ENCODE results near the gene PPP1R12C.
"Not testable (repeated sequence)": the region's sequence is repeated elsewhere in the genome, so short reads cannot be mapped to it uniquely, and the experiment has no call there.

PPP1R12C gene

DNA sequence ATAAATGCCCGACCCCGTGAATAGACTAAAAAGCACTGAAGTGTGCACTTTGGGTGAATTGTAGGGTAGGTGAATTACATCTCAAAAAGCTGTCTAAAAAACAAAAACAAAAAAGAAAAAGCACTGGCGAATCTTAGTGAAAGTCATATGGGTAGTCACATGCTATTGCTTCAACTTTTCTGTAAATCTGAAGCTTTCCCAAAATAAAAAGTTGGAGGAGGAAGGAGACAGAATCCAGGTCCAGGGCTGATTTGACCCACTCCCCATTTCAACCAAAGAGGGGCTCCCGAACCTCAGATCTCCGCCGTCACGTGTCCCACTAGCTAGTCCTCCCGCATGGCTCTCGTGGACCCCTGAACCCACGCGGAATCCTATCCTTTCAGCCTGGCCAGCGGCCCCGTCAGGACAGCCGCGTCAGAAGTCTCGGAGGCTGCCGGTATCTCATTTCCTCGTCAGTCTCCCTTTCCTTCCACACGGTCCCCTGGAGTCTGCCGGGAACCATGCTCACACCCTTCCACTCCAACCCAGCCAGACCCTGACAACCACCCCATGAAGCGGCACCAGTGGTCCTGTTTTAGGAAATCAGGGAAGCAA lies 6.1 kb downstream of the PPP1R12C start:
- in situ Hi-C loops (cut with HindIII; ENCODE audit: low sequenced_read_pairs), result no loop called here

GRCh38 chr19:55109527-55110291 lies 7.7 kb downstream of the PPP1R12C start:
- TF ChIP-seq CTCF (IDR thresholded peaks at IDR 0.05; ENCODE audit: low read depth, low read length), result no peak
- in situ Hi-C loops (cut with HindIII; ENCODE audit: low sequenced_read_pairs), result no loop called here
- H3K4me3 ChIP-seq (ENCODE audit: low read depth, low read length), result no peak overlapping the region
- no peak for DNase-seq (ENCODE audit: low read depth, low spot score)

More for the DNA sequence above, 6.1 kb downstream of the PPP1R12C start:
- H3K4me3 ChIP-seq (ENCODE audit: low read depth, low read length), result no peak overlapping the region
- no peak for TF ChIP-seq CTCF (IDR thresholded peaks at IDR 0.05; ENCODE audit: low read depth, low read length)
- DNase-seq (ENCODE audit: low read depth, low spot score), result no peak

DNA sequence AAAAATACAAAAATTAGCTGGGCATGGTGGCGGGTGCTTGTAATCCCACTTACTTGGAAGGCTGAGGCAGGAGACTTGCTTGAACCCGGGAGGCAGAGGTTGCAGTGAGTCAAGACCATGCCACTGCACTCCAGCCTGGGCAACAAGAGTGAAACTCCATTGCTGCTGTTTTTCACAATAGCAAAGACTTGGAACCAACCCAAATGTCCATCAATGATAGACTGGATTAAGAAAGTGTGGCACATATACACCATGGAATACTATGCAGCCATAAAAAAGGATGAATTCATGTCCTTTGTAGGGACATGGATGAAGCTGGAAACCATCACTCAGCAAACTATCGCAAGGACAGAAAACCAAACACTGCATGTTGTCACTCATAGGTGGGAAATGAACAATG lies 10.2 kb downstream of the PPP1R12C start:
- H3K4me3 ChIP-seq (ENCODE audit: low read depth, low read length); in situ Hi-C loops (cut with HindIII; ENCODE audit: low sequenced_read_pairs); DNase-seq (ENCODE audit: low read depth, low spot score): not testable (repeated sequence)

- no peak for DNase-seq (ENCODE audit: low read depth, low spot score)
- no peak overlapping the region for H3K4me3 ChIP-seq (ENCODE audit: low read depth, low read length)
- in situ Hi-C loops (cut with HindIII; ENCODE audit: low sequenced_read_pairs), result no loop called here
- no peak for TF ChIP-seq CTCF (IDR thresholded peaks at IDR 0.05; ENCODE audit: low read depth, low read length)
Measured at GRCh38 chr19:55106591-55106990, 10.8 kb downstream of the PPP1R12C start.

DNA sequence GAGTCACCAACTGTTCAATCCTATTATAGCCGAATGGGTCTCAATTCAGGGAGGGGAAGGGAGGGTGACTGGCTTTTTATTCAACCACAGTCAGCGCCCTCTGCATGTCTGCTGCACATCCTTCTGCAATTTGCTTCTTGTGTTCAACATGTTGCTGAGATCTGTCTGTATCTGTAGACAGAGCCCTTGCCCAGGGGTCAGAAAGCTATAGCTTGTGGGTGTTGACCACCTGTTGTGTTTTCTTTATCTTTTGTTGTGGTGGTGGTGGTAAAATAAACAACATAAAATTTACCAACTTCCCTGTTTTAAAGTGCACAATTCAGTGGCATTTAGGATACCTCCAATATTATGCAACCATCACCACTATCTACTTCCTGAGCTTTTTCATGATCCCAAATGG lies 12.2 kb downstream of the PPP1R12C start:
- no peak for DNase-seq (ENCODE audit: low read depth, low spot score)
- in situ Hi-C loops (cut with HindIII; ENCODE audit: low sequenced_read_pairs), result no loop called here
- H3K4me3 ChIP-seq (ENCODE audit: low read depth, low read length), result no peak overlapping the region
- TF ChIP-seq CTCF (IDR thresholded peaks at IDR 0.05; ENCODE audit: low read depth, low read length), result no peak

GRCh38 chr19:55103190-55103589 lies 14.2 kb downstream of the PPP1R12C start:
- no peak for DNase-seq (ENCODE audit: low read depth, low spot score)
- TF ChIP-seq CTCF (IDR thresholded peaks at IDR 0.05; ENCODE audit: low read depth, low read length), result no peak
- in situ Hi-C loops (cut with HindIII; ENCODE audit: low sequenced_read_pairs), result no loop called here
- H3K4me3 ChIP-seq (ENCODE audit: low read depth, low read length), result no peak overlapping the region

DNA sequence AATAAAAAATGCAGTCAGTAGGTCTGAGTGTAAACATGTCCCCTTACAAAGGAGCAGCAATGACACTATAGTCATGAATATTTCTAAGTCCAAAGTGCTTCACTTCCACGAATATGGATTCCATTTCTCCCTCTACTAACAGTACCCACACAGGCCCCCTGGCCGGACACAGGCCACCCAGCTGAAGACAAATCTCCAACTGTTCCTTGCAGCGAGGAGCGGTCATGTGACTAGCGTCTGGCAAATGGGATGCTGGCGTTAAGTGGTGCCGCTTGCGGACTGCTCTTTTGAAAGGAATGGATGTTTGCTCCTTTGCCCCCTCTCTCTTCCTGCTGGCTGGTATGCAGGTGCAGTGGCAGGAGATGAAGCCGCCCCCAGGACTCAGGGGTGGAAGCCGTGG lies 16.2 kb downstream of the PPP1R12C start:
- H3K4me3 ChIP-seq (ENCODE audit: low read depth, low read length), result no peak overlapping the region
- in situ Hi-C loops (cut with HindIII; ENCODE audit: low sequenced_read_pairs), result no loop called here
- no peak for DNase-seq (ENCODE audit: low read depth, low spot score)
- no peak for TF ChIP-seq CTCF (IDR thresholded peaks at IDR 0.05; ENCODE audit: low read depth, low read length)

Measured in astrocyte of the spinal cord (primary cell).